ENCODE measurements around the gene SOX12.

- no peak for TF ChIP-seq MAX (CRISPR knock-in tag; IDR thresholded peaks at IDR 0.05)
- TF ChIP-seq CTCF (IDR thresholded peaks at IDR 0.05) = no peak
- TF ChIP-seq ATF3 (CRISPR knock-in tag; conservative IDR thresholded peaks at IDR 0.05) = no peak
- no peak for TF ChIP-seq FOXP1 (CRISPR knock-in tag; IDR thresholded peaks at IDR 0.05; ENCODE audit: borderline replicate concordance)
These were observed 9.2 kb downstream of the SOX12 start for GRCh38 chr20:334578-334977.

Data from WTC11 (cell line).